HT-29 (cell line): Measurements from ENCODE around the gene LRRC42. TPM values are rescaled to one million over a fixed set of nuclear protein-coding genes. Genes with fewer than 3 reads are reported as not detected.
A peak's percentile ranks its signal among the peaks of the same experiment; 100 is the strongest.

Experiments used
- DNase-seq: peaks from one replicate; pipeline ENCODE4 v3.0.0-alpha.2; 2015; ENCODE audit warnings: low spot score
- total RNA-seq: library from RNA; depleted of rRNA; stranded (reverse); fragments of >200 nt; shearing (Covaris generic); gene quantifications from 2 replicates; pipeline ENCODE4 v1.2.3, GENCODE V29; 2014; rRNA removed

Gene LRRC42
- 32.6 and 40.0 TPM in 2 replicates for total RNA-seq

DNA sequence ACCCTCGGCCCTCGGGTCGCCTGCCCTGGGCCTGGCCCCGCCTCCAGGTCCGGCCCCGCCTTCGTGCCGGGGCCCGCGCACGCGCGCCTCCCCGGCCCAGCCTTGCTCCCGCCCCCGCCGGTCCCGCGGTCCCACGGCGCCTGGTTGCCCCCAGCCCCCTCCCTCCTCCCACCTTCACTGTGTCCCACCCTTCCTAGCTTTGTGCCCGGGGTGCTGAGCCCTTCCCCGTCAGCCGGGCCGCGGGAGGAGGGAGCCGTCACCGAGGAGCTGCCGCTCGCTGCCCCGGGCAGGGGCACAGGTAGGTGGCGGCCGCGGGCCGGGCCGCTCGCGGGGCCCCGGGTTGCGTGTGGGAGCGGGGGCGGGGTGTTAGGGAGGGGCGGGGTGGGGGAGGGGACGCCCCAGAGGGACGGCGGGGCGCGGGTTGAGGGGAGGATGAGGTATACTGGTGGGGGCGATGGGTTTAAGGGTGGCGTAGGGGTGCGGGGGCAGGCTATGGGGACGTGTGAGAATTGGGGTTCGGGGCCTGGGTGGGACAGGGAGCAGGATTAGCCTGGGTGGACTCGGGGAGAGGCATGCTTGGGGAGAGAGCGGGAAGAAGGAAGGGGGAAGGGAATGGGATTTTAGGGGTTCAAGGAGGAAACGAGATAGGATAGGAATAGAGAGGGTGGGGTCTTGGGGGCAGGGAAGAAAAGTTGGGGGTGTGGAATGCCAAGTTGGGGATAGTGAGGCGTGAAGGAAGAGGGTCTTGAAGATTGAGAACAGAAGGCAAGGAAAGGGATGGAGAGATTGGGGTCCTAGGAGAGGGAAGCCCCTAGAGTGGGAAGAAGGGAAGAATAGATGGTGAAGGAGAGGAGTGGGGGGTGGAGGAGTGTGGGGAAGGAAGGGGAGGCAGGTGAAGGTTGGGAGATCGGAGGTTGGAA is at the start of gene LRRC42:
Gene LRRC42, plus strand, starts transcription at position 99 of the 920 bp plus-strand sequence. CDS start 5,650 bp downstream, outside the sequence.
- DNase-seq = no peak

DNA sequence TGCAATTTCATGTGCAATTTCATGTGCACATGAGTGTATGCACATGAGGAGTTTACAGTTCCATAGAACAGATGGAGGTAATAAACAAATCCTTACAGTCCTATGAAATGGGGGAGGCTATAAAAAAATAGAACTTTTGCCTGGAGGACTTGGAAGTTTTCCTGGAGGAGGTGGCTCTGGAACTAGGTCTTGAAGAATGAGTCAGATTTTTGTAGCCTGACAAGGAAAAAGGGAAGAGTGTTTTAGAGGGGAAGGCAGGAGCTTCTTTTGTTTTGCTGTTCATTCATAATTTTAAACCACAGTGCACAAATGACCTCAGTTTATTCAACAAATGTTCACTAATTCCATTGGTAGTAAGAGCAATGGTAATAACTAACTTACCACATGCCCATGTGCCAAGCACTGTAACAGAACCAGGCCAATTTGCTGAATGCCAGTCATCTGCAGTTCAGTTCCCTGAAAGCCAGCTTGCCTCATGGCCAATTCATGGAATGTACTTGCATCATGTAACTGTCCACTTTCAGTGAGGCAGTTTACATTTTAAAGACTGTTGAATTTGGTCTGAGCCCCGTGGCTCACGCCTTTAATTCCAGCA is 49.4 kb upstream of the LRRC42 start:
- no peak for DNase-seq

DNA sequence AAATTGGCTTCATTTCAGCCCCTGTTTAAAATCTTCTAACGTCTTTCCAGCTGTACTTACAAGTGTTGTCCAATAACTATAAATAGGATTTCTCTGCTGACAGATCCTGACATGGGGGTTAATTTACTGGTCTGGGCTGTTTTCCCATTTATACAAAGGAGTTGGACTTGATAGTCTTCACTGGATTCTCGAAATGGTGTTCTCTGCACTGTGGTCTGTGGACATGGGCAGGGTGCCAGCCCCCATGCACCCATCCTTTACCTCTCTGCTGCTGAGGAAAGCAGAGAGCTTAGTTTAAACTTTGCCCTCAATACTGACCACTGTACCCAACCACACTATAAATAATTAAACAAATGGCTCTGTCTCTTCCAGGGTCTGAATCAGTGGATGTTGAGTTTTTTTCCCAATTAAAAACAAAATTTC is 46.9 kb upstream of the LRRC42 start:
- peak; percentile 49 for DNase-seq

- DNase-seq = no peak
Observed at GRCh38 chr1:53899708-53900107, 46.4 kb upstream of the LRRC42 start.

- DNase-seq = no peak
Observed at GRCh38 chr1:53902235-53903138, 43.7 kb upstream of the LRRC42 start.

- no peak for DNase-seq
Observed at GRCh38 chr1:53905509-53905908, 40.6 kb upstream of the LRRC42 start.

GRCh38 chr1:53906121-53906520 is 40.0 kb upstream of the LRRC42 start:
- no peak for DNase-seq

DNA sequence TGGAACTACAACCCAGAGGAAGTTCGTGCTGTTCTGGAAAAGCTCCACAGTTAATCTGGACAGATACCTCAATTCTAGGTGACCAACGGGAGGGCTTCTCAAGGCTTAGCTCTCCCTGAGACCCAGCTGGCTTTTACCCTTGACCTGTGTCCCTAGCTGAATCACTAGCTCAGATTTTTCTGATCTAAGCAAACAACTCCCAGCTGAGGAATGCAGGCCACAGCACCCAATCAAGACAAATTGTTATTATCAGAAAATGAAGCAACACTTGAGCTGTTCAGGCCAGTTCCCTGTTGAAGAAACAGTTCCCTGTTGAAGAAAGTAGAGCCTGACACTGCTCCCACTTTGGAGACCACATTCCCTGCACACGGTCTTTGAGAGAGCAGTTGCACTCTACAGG is 36.2 kb upstream of the LRRC42 start:
- no peak for DNase-seq

DNA sequence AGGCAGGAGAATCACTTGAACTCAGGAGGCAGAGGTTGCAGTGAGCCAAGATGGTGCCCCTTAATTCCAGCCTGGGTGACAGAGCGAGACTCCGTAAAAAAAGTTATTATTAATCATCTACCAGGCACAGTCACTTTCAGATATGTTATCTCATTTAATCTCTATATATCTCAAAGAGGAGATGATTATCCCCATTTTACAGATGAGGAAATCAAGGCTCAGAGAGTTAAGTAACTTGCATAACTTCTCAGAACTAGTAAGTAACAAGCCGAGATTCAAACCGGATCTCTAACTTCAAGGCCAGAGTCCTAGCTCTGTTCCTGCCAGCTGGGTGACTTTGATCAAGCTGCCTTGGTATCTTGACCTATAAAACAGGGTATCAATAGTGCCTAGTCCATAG is 34.7 kb upstream of the LRRC42 start:
- no peak for DNase-seq

DNA sequence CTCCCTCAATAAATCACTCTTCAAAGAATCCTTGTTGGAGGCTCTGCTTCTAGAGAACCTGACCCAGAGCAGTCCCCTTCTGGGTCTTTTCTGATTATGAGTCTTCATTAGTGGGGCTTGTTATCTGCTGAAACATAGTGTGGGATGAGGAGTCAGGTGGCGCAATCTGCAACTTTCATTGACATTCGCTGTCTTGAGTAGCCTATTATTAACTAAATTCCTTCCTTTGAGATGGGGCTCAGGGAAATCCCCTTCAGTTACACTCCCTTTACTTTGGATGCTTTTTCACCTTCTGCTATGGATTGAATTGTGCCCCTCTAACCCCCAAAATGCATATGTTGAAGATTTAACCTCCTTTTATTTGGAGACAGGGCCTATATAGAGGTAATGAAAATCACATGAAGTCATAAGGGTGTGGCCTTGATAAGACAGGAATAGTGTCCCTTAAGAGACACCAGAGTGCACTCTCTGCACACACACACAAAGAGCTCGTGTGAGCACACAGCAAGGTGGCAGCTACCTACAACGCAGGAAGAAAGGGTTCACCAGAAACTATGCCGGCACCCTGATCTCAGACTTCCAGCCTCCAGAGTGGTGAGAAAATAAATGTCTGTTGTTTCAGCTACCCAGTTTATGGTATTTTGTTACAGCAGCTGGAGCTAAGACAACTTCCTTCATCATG is 32.7 kb upstream of the LRRC42 start:
- no peak for DNase-seq

GRCh38 chr1:53918343-53918742 is 27.8 kb upstream of the LRRC42 start:
- no peak for DNase-seq

GRCh38 chr1:53919675-53920066 is 26.5 kb upstream of the LRRC42 start:
- no peak for DNase-seq

GRCh38 chr1:53927376-53927881 is 18.7 kb upstream of the LRRC42 start:
- DNase-seq = no peak

- DNase-seq = no peak
Observed at GRCh38 chr1:53929246-53929960, 16.7 kb upstream of the LRRC42 start.

DNA sequence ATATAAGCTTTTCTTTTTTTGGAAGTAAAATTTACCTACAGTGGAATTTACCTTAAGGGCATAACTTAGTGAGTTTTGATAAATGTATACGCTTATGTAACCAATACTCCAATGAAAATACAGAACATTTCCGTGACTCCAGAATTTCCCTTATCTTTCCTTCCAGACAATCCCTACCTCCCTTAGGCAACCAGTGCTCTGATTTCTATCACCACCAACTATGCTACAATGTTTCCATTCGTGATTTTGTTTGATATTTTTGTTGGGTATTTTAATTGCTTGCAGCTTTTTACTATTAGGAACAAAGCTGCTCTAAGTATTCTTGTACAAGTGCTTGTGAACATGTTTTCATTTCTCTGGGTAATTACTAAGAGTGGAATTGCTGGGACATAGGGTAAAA is 15.2 kb upstream of the LRRC42 start:
- no peak for DNase-seq

DNA sequence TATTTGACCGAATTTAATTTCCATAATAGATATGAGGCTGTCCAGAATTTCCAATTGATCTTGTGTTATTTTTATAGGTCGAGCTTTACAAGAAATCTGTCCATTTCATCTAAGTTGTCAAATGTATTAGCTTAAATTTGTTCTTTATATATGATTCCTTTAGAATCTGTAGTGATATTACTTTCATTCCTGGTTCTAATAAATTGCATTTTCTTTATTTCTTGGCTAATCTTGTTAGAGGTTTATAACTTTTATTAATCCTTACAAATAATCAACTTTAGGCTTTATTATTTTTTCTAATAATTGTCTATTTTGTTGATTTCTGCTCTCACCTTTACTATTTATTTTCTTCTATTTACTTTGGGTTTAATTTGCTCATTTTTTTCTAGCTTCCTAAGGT is 14.6 kb upstream of the LRRC42 start:
- no peak for DNase-seq

- DNase-seq = no peak
Observed at GRCh38 chr1:53934170-53934765, 11.9 kb upstream of the LRRC42 start.

DNA sequence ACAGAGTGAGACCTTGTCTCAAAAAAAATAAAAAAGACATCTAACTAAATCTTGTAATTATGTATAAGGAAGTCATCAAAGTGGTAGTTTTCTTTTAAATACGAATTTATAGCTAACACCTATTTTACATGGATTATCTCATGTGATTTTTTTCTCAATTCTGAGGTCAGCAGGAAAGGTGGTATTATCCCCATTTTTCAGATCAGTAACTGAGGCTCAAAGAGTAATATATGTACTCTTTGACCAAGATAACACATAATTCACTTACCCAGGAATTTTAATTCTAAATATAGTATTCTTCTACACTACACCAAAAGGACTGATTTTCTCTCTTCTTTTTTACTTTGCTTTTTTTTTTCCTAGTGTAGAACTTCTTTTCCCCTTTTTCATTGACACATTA is 9.7 kb upstream of the LRRC42 start:
- no peak for DNase-seq

- DNase-seq = no peak
Observed at GRCh38 chr1:53938136-53938830, 7.9 kb upstream of the LRRC42 start.
